Measurements from ENCODE around the gene TBCK.

TBCK gene

GRCh38 chr4:106038908-106039307, 277.1 kb downstream of the TBCK start:
- DNase-seq (ENCODE audit: low spot score) = no peak

GRCh38 chr4:106038012-106038411, 278.0 kb downstream of the TBCK start:
- DNase-seq (ENCODE audit: low spot score) = no peak

- no peak for DNase-seq (ENCODE audit: low spot score)
These were observed 279.2 kb downstream of the TBCK start for GRCh38 chr4:106036848-106037247.

DNA sequence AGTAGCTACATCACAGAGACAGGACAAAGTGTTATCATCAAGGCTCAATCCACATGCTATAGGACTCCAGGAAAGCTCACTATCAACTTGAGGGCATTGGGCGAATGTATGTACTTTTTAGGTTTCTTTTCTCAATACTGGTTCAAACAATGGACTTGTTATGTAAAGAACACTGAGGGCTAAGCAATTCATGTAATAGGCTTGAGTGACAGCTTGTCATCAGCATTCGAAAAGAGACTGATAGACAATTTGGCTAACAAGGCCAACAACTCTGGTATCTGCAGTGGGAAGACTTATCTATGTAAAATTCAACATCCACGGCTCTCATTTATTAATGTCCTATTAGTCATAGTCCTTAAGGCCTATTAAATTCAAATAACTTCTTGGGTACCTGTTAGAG, 279.7 kb downstream of the TBCK start:
- no peak for DNase-seq (ENCODE audit: low spot score)

- no peak for DNase-seq (ENCODE audit: low spot score)
These were observed 280.8 kb downstream of the TBCK start for GRCh38 chr4:106035204-106035603.

DNA sequence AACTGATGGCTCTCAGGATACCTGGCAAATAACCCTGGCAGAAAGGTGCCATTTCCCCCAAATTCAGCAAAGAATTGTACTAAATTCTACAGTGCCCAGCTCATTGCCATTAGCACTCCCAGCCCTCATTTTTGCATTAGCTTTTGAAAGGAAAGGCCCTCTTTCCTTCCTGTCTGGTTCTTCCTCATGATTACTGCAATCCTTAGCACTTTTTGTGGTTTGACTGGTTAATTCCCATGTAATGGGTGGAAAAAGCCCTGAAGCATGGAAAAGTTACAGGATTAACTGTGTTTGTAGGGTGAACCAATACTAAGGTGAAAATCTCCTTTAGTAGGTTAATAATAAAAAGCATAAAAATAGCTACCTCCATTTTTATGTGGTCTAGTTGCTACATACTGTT, 281.3 kb downstream of the TBCK start:
- DNase-seq (ENCODE audit: low spot score) = no peak

DNA sequence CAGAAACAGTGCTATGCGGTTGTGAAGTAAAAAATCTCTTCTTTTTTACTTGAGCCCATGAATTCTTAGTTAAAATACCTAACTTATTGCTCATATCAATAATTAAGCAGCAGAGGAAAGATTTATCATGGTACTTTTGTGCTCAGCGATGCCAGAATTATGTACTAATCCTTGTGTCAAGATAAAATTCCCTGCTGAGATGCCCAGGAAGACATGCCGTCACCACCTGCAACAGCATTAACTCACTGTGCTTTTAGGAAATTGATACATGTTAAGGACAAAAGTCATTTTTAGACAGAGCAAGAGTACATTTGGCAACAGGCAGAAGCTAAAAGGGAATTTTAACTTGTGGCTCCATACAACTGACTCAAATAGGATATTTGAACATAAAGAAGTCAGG, 281.8 kb downstream of the TBCK start:
- no peak for DNase-seq (ENCODE audit: low spot score)

DNA sequence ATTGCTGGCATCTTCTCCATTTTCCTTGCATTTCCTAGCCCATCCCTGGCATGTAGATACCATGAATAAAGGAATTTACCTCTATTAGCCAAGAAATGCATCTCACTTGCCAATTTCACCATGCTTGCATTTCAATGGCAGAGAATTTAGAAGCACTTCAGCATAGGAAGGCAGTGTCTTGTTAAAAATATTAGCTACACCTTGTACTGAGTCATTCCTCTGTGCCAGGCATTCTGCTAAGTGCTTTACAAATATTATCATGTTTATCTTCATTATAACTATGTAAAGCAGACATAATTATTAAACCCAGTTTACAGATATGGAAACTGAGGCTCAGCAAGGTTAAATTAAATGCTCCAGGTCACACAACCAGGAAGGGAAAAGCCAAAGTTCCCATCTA, 282.5 kb downstream of the TBCK start:
- DNase-seq (ENCODE audit: low spot score) = no peak

DNA sequence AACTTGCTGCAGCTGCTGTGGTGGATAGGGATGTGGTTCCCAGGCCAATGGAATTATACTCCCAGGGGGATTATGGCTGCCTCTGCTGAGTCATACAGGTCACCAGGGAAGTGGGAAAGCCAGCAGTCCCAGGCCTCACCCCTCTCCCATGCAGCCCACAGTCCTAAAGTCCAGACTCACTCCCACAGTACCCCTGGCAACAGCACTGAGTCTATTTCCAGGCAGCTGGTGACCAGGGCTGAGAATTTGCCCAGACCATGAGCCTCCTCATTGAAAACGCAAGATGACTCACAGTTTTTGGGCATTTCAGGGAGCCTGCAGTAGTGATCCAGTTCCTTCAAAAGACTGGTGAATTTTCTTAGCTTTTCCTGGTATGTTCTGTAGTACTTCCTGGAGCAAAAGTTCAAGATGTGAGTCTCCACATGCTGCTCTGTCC, 283.1 kb downstream of the TBCK start:
- no peak for DNase-seq (ENCODE audit: low spot score)

DNA sequence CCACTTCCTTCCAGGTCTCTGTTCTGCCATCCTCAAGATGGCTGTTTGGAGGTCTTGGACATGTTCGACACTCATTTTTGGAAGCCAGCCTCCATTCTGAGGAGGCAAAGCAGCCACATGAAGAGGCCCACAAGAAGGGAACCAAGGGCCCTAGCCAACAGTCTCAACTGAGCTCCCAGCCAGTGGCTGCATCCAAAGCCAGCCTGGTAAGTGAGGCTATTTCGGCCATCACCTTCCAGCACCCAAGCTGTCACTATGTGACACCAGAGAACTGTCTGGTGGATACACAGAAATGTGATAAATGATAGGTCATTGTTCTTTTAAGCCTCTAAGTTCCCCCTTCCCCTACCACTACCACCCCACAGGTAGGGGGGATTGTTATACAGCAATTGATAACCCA, 293.6 kb downstream of the TBCK start:
- DNase-seq (ENCODE audit: low spot score) = no peak

- DNase-seq (ENCODE audit: low spot score) = no peak
These were observed 294.1 kb downstream of the TBCK start for GRCh38 chr4:106021737-106022410.

GRCh38 chr4:106019771-106020170, 296.2 kb downstream of the TBCK start:
- no peak for DNase-seq (ENCODE audit: low spot score)

DNA sequence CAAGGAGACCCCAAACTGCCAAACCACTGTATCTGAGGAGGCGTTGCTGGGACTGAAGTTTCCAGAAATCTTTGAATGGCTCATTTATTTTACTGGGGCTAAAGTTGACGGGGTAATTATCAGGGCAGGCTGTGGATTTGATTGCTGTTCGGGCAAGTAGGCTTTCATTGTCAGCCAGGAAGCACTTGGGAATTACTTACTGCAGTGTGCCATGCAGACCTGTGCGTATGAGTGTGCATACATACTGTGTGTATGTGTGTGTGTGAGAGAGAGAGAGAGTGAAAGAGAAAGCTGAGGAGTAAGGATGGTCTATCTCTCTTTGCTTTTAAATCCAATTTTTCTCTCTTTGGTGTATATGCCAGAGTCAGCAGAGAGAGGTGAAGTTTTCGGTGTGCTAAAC, 298.0 kb downstream of the TBCK start:
- no peak for DNase-seq (ENCODE audit: low spot score)

DNA sequence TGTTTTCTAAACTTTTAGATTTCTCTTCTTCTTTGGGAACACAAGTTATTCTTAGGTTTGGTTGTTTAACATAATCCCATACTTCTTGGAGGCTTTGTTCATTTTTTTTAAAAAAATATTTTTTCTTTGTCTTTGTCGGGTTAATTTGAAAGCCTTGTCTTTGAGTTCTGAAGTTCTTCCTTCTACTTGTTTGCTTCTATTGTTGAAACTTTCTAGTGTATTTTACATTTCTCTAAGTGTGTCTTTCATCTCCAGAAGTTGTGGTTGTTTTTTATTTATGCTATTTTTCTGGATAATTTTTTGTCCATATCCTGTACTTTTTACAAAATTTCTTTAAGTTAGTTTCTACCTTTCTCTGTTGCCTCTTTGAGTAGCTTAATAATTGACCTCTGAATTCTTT, 304.6 kb downstream of the TBCK start:
- no peak for DNase-seq (ENCODE audit: low spot score)

- no peak for DNase-seq (ENCODE audit: low spot score)
These were observed 305.2 kb downstream of the TBCK start for GRCh38 chr4:106010761-106011160.

GRCh38 chr4:106002994-106003393, 313.0 kb downstream of the TBCK start:
- no peak for DNase-seq (ENCODE audit: low spot score)

- DNase-seq (ENCODE audit: low spot score) = no peak
These were observed 317.6 kb downstream of the TBCK start for GRCh38 chr4:105998171-105999063.

- no peak for DNase-seq (ENCODE audit: low spot score)
These were observed 319.2 kb downstream of the TBCK start for GRCh38 chr4:105996845-105997244.

- no peak for DNase-seq (ENCODE audit: low spot score)
These were observed 321.0 kb downstream of the TBCK start for GRCh38 chr4:105994841-105995501.

DNA sequence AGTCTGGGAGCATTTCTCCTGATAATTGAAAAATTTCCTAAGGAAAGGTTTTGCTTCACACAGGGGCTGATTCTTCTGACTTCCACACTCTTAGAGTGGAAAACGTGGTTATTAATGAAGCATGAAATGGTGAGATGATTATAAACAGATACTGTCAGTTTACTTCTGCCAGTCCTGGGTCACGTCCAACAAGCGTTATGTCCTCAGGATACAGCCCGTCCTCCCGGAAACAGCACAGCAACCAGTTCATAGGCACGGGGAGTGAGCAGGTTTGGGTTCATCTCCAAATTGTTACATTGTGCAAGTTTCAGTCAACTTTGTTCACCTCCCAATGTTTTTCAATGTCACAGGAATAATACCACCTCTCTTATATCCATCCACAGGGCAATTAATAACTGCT, 321.9 kb downstream of the TBCK start:
- no peak for DNase-seq (ENCODE audit: low spot score)

DNA sequence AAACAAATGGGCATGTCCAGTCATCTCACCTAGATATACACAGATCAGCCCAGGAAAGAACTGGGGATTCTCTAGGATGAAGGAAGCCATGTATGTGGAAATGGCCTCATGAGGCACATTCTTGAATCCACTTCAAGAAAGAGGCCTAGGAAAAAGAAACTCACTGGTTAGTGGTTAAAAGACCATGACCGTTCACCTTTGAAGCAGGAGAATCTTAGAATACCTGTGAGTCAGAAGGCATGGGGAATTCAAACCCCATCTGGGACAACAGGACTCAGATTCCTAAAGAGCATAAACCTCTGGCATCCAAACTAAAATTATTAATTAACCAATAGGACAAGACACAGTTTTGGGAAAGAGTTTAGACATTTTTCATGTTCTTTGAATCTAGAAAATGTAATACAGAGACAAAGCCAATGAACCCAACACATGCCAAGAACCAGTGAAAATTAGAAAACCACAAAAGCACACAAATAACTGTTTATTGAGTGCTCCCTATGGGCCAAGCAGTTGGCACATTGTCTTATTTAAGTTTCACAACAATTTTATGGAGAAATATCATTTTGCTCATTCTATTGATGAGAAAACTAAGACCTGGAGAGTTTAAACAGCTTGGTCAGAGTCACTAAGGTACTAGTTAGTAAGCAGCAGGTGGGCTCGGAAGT, 323.2 kb downstream of the TBCK start:
- DNase-seq (ENCODE audit: low spot score) = no peak

DNA sequence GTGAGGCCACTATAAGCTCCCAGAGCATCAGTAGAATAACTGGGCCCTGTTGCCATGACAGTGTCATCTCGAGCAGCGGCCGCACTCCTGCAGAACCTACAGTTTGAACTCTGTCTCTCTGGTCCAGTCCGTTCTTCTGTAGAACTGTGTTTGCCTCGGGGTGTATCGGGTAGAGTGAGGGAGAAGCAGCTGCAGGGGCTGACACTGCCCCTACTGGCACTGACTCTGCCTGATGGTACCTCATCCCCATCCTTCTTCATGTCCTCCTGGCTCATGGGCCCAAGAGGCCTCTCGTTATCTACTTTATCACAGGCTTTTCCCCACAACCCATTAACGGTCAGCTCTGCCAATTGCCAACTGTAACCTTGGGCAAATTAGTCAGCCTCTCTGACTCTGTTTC, 324.3 kb downstream of the TBCK start:
- DNase-seq (ENCODE audit: low spot score) = no peak

Measured in cerebellar cortex (tissue), 1 donor.